Fibroblast of mammary gland (primary cell): ENCODE results near the gene UVSSA.

Experiments used
- DNase-seq: peaks from one replicate; pipeline ENCODE4 v3.0.0-alpha.2; 2010; ENCODE audit warnings: low read depth
- H3K4me3 ChIP-seq: 2 replicates; pipeline ENCODE4 v1.5.1; 2011; ENCODE audit warnings: low read depth, mild to moderate bottlenecking, low read length, moderate library complexity; ENCODE audit not compliant: control insufficient read depth
- CTCF ChIP-seq: conservative IDR thresholded peaks from 2 replicates; pipeline ENCODE4 v1.5.1; 2011; ENCODE audit warnings: low read depth, low read length, inconsistent platforms; ENCODE audit not compliant: control insufficient read depth, insufficient read depth

Gene UVSSA

GRCh38 chr4:1310796-1311631 is 36.0 kb upstream of the UVSSA start:
- no peak for DNase-seq
- H3K4me3 ChIP-seq = peak overlapping the region; percentile 58
- TF ChIP-seq CTCF = no peak

- no peak for DNase-seq
- no peak overlapping the region for H3K4me3 ChIP-seq
Observed at GRCh38 chr4:1312821-1313640, 34.0 kb upstream of the UVSSA start.

GRCh38 chr4:1315306-1315705 is 31.7 kb upstream of the UVSSA start:
- no peak for DNase-seq
- no peak for TF ChIP-seq CTCF
- no peak overlapping the region for H3K4me3 ChIP-seq

More at GRCh38 chr4:1312821-1313640, 34.0 kb upstream of the UVSSA start:
- no peak for TF ChIP-seq CTCF

- no peak overlapping the region for H3K4me3 ChIP-seq
- no peak for DNase-seq
- TF ChIP-seq CTCF = no peak
Observed at GRCh38 chr4:1315836-1316536, 31.0 kb upstream of the UVSSA start.

- no peak for TF ChIP-seq CTCF
- DNase-seq = no peak
- H3K4me3 ChIP-seq = no peak overlapping the region
Observed at GRCh38 chr4:1316537-1317168, 30.4 kb upstream of the UVSSA start.

- TF ChIP-seq CTCF = no peak
- H3K4me3 ChIP-seq = no peak overlapping the region
- DNase-seq = no peak
Observed at GRCh38 chr4:1317177-1318045, 29.6 kb upstream of the UVSSA start.
